Measurements from ENCODE around the gene DLG5. TPM values are rescaled to one million over a fixed set of nuclear protein-coding genes. Genes with fewer than 3 reads are reported as not detected.

Gene DLG5
- polyA plus RNA-seq, 6 donors from 2014 or later: 0.09 TPM; not detected in 5

GRCh38 chr10:77888356-77888703, 38.2 kb downstream of the DLG5 start:
- H3K27me3 Mint-ChIP-seq: no peaks in the 10 kb centered on the region
- H3K4me3 Mint-ChIP-seq: no peak overlapping the region
- no peaks in the 10 kb centered on the region for H3K9me3 Mint-ChIP-seq
- no peaks in the 10 kb centered on the region for H3K4me1 Mint-ChIP-seq
- no peak overlapping the region for H3K27ac Mint-ChIP-seq
- H3K36me3 Mint-ChIP-seq: no peaks in the 10 kb centered on the region
- DNase-seq: no peak
- no peak for ATAC-seq (ENCODE audit: low read depth in 2 of 2)

- H3K9me3 Mint-ChIP-seq: no peaks in the 10 kb centered on the region
- no peaks in the 10 kb centered on the region for H3K4me1 Mint-ChIP-seq
- H3K27ac Mint-ChIP-seq: no peak overlapping the region
- ATAC-seq (ENCODE audit: low read depth in 2 of 2) (no peak), DNase-seq (no peak)
- no peak overlapping the region for H3K4me3 Mint-ChIP-seq
- H3K36me3 Mint-ChIP-seq: no peaks in the 10 kb centered on the region
- H3K27me3 Mint-ChIP-seq: no peaks in the 10 kb centered on the region
Measured at GRCh38 chr10:77887631-77888355, 38.8 kb downstream of the DLG5 start.

- H3K36me3 Mint-ChIP-seq: no peaks in the 10 kb centered on the region
- H3K4me3 Mint-ChIP-seq: no peak overlapping the region
- no peak for DNase-seq
- no peaks in the 10 kb centered on the region for H3K9me3 Mint-ChIP-seq
- no peaks in the 10 kb centered on the region for H3K27me3 Mint-ChIP-seq
- H3K27ac Mint-ChIP-seq: no peak overlapping the region
- no peaks in the 10 kb centered on the region for H3K4me1 Mint-ChIP-seq
- ATAC-seq (ENCODE audit: low read depth in 2 of 2): no peak
Measured at GRCh38 chr10:77886795-77887355, 39.7 kb downstream of the DLG5 start.

- ATAC-seq (ENCODE audit: low read depth in 2 of 2) (no peak), DNase-seq (no peak)
- H3K36me3 Mint-ChIP-seq: no peaks in the 10 kb centered on the region
- no peak overlapping the region for H3K27ac Mint-ChIP-seq
- no peaks in the 10 kb centered on the region for H3K9me3 Mint-ChIP-seq
- peaks cover 0 to 8% (median 7%) of the 10 kb centered on the region in 3 donors for H3K4me1 Mint-ChIP-seq
- H3K4me3 Mint-ChIP-seq: no peak overlapping the region
- H3K27me3 Mint-ChIP-seq: no peaks in the 10 kb centered on the region
Measured at GRCh38 chr10:77884181-77884580, 42.4 kb downstream of the DLG5 start.

- peaks cover 18 to 27% (median 23%) of the 10 kb centered on the region in 3 donors for H3K4me1 Mint-ChIP-seq
- no peak overlapping the region for H3K4me3 Mint-ChIP-seq
- H3K27ac Mint-ChIP-seq: no peak overlapping the region
- ATAC-seq (ENCODE audit: low read depth in 2 of 2) (no peak), DNase-seq (no peak)
- no peaks in the 10 kb centered on the region for H3K36me3 Mint-ChIP-seq
- H3K27me3 Mint-ChIP-seq: no peaks in the 10 kb centered on the region
- H3K9me3 Mint-ChIP-seq: peaks cover 0 to 3% (median 0%) of the 10 kb centered on the region in 7 donors
Measured at GRCh38 chr10:77881636-77882035, 44.9 kb downstream of the DLG5 start.

GRCh38 chr10:77881222-77881621, 45.3 kb downstream of the DLG5 start:
- no peaks in the 10 kb centered on the region for H3K27me3 Mint-ChIP-seq
- no peaks in the 10 kb centered on the region for H3K36me3 Mint-ChIP-seq
- DNase-seq (no peak), ATAC-seq (ENCODE audit: low read depth in 2 of 2) (no peak)
- H3K27ac Mint-ChIP-seq: no peak overlapping the region
- peaks cover 18 to 27% (median 23%) of the 10 kb centered on the region in 3 donors for H3K4me1 Mint-ChIP-seq
- H3K9me3 Mint-ChIP-seq: peaks cover 0 to 3% (median 0%) of the 10 kb centered on the region in 7 donors
- no peak overlapping the region for H3K4me3 Mint-ChIP-seq

- Mint-ChIP-seq H3K9me3 (peaks cover 0 to 3% (median 0%) of the 10 kb centered on the region in 7 donors), H3K27me3 (no peaks in the 10 kb centered on the region), H3K27ac (peak overlapping the region in 2 of 6 donors; percentile 40 to 63), H3K36me3 (no peaks in the 10 kb centered on the region), H3K4me1 (peaks cover 18 to 31% (median 23%) of the 10 kb centered on the region in 3 donors), H3K4me3 (no peak overlapping the region)
- DNase-seq (no peak), ATAC-seq (ENCODE audit: low read depth in 2 of 2) (no peak)
Measured at GRCh38 chr10:77879710-77880109, 46.8 kb downstream of the DLG5 start.

GRCh38 chr10:77879065-77879464, 47.5 kb downstream of the DLG5 start:
- Mint-ChIP-seq H3K27me3 (no peaks in the 10 kb centered on the region), H3K9me3 (peaks cover 0 to 3% (median 0%) of the 10 kb centered on the region in 7 donors), H3K36me3 (no peaks in the 10 kb centered on the region), H3K4me1 (peaks cover 21 to 38% (median 23%) of the 10 kb centered on the region in 3 donors), H3K27ac (peak overlapping the region in 3 of 6 donors; percentile 6 to 85 (median 39)), H3K4me3 (no peak overlapping the region)
- ATAC-seq (ENCODE audit: low read depth in 2 of 2) (no peak), DNase-seq (no peak)

GRCh38 chr10:77877441-77878344, 48.9 kb downstream of the DLG5 start:
- peak overlapping the region; percentile 68 to 96 (median 90) for H3K27ac Mint-ChIP-seq
- no peaks in the 10 kb centered on the region for H3K27me3 Mint-ChIP-seq
- H3K4me3 Mint-ChIP-seq: peak overlapping the region; percentile 12 to 79 (median 68)
- ATAC-seq (ENCODE audit: low read depth in 2 of 2): peak; percentile 74 to 83
- no peaks in the 10 kb centered on the region for H3K36me3 Mint-ChIP-seq
- DNase-seq: peak; percentile 63
- peaks cover 33 to 51% (median 36%) of the 10 kb centered on the region in 3 donors for H3K4me1 Mint-ChIP-seq
- H3K9me3 Mint-ChIP-seq: peaks cover 0 to 3% (median 0%) of the 10 kb centered on the region in 7 donors

GRCh38 chr10:77875730-77876129, 50.8 kb downstream of the DLG5 start:
- no peak for ATAC-seq (ENCODE audit: low read depth in 2 of 2)
- Mint-ChIP-seq H3K27me3 (no peaks in the 10 kb centered on the region), H3K36me3 (no peaks in the 10 kb centered on the region), H3K9me3 (peaks cover 0 to 3% (median 0%) of the 10 kb centered on the region in 7 donors), H3K4me1 (peaks cover 36 to 52% (median 36%) of the 10 kb centered on the region in 3 donors), H3K27ac (peak overlapping the region in 2 of 6 donors; percentile 33 to 55), H3K4me3 (no peak overlapping the region)
- no peak for DNase-seq

GRCh38 chr10:77874872-77875271, 51.7 kb downstream of the DLG5 start:
- no peak for ATAC-seq (ENCODE audit: low read depth in 2 of 2)
- no peak for DNase-seq
- no peak overlapping the region for H3K4me3 Mint-ChIP-seq
- H3K27ac Mint-ChIP-seq: no peak overlapping the region
- H3K27me3 Mint-ChIP-seq: no peaks in the 10 kb centered on the region
- peaks cover 34 to 52% (median 38%) of the 10 kb centered on the region in 3 donors for H3K4me1 Mint-ChIP-seq
- peaks cover 0 to 3% (median 0%) of the 10 kb centered on the region in 7 donors for H3K9me3 Mint-ChIP-seq
- no peaks in the 10 kb centered on the region for H3K36me3 Mint-ChIP-seq

GRCh38 chr10:77873536-77874380, 52.8 kb downstream of the DLG5 start:
- ATAC-seq (ENCODE audit: low read depth in 2 of 2): peak; percentile 37 to 43
- Mint-ChIP-seq H3K4me1 (peaks cover 25 to 41% (median 37%) of the 10 kb centered on the region in 3 donors), H3K27ac (peak overlapping the region; percentile 32 to 88 (median 83)), H3K27me3 (no peaks in the 10 kb centered on the region), H3K36me3 (no peaks in the 10 kb centered on the region), H3K4me3 (peak overlapping the region in 6 of 8 donors; percentile 49 to 78 (median 70)), H3K9me3 (no peaks in the 10 kb centered on the region)
- DNase-seq: peak; percentile 38
